Right renal pelvis (tissue), 4 donors: Measurements from ENCODE around the gene PPP4R4. TPM values are rescaled to one million over a fixed set of nuclear protein-coding genes. Genes with fewer than 3 reads are reported as not detected.
"Not testable (repeated sequence)": the region's sequence is repeated elsewhere in the genome, so short reads cannot be mapped to it uniquely, and the experiment has no call there.

ENCODE experiments used
- DNase-seq, 4 donors: peaks; one replicate each; pipeline ENCODE4 v3.0.0-alpha.2; 2013; ENCODE audit warnings: low read depth in 4 of 4, low spot score in 3 of 4, missing footprints in 1 of 4
- polyA plus RNA-seq, 4 donors: library from polyadenylated mRNA; unstranded; fragments of 120-200 nt; gene quantifications; one replicate each; pipeline ENCODE4 v1.2.1, GENCODE V29; 2013; ENCODE audit not compliant: insufficient read length in 4 of 4

Gene PPP4R4
- polyA plus RNA-seq, 4 donors: 0.15 to 0.29 (median 0.21) TPM

- DNase-seq: no peak
Observed at GRCh38 chr14:94175747-94176146, 1.6 kb downstream of the PPP4R4 start.

GRCh38 chr14:94176808-94177207 is 2.7 kb downstream of the PPP4R4 start:
- no peak for DNase-seq

- DNase-seq: no peak
Observed at GRCh38 chr14:94177806-94178205, 3.7 kb downstream of the PPP4R4 start.

- DNase-seq: no peak
Observed at GRCh38 chr14:94179244-94179643, 5.1 kb downstream of the PPP4R4 start.

- no peak for DNase-seq
Observed at GRCh38 chr14:94180655-94181271, 6.6 kb downstream of the PPP4R4 start.

DNA sequence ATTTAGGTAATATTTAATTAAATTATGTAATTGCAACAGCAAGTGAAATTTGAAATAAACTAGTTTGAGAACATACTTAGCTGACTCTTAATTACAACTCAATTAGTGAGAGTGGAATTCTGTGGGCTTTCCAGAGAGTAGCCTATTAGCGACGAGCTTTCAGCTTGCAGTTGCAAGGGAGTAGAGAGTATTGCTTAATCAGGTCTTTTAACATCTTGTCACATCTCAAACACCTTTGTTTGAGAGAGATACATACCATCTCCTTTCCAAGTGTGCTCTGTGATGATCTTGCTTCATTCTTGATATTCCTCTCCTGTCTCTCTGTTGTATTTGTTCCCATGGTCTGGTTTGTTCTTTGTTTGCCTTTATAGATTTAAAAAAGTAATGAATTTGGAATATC is 7.7 kb downstream of the PPP4R4 start:
- no peak for DNase-seq

- DNase-seq: no peak
Observed at GRCh38 chr14:94192536-94192935, 18.4 kb downstream of the PPP4R4 start.

DNA sequence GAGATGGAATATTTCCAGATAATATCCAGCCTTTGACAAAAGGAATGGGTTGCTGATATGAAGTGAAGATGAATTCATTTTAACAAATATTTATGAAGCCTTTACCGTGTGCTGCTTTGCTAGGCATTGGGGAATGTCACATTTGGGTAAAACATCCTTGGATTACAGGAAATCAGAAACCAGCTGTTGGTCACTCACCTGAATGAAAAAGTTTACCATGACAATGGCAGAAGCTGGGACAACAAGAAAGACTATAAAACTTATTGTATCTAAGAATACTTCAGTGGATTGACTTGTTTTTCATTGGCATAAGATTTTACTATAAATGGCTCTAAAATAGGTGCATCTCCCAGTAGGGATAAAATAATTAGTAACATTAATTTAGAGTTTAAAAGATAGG is 19.7 kb downstream of the PPP4R4 start:
- DNase-seq: no peak

- DNase-seq: no peak
Observed at GRCh38 chr14:94196057-94196456, 21.9 kb downstream of the PPP4R4 start.

DNA sequence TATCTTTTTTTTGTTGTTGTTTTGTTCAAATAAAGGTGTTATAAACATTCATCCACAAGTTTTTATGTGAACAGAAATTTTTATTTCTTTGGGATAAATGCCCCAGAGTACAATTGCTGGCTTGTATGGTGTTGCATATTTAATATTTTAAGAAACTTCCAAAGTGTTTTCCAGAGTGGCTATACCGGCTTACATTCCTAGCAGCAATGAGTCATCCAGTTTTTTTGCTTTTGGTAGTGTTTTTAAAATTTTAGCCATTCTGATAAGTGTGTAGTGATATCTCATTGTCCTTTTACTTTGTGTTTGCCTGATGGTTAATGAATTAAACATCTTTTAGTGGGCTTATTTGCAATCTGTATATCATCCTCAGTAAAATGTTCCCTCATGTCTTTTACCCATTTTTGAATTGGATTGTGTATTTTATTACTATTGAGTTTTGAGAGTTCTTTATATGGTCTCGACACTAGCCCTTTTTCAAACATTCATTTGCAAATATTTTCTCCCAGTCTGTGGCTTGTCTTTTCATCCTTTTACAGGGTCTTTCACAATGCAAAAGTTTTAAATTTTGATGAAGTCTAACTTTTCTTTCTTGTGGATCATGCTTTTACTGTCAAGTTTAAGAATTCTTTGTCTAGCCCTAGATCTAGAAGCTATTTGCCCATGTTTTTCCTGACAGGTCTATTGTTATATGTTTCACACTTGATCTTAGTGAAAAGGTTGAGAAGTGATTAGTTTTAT is 29.5 kb downstream of the PPP4R4 start:
- no peak for DNase-seq

GRCh38 chr14:94213021-94213420 is 38.9 kb downstream of the PPP4R4 start:
- no peak for DNase-seq

GRCh38 chr14:94213741-94214140 is 39.6 kb downstream of the PPP4R4 start:
- DNase-seq: no peak

GRCh38 chr14:94217116-94217515 is 43.0 kb downstream of the PPP4R4 start:
- DNase-seq: peak in 1 of 4 donors; percentile 1

GRCh38 chr14:94218198-94218886 is 44.2 kb downstream of the PPP4R4 start:
- DNase-seq: not testable (repeated sequence)

GRCh38 chr14:94224040-94224439 is 49.9 kb downstream of the PPP4R4 start:
- no peak for DNase-seq

- no peak for DNase-seq
Observed at GRCh38 chr14:94225460-94226378, 51.6 kb downstream of the PPP4R4 start.

- no peak for DNase-seq
Observed at GRCh38 chr14:94227029-94227428, 52.9 kb downstream of the PPP4R4 start.

DNA sequence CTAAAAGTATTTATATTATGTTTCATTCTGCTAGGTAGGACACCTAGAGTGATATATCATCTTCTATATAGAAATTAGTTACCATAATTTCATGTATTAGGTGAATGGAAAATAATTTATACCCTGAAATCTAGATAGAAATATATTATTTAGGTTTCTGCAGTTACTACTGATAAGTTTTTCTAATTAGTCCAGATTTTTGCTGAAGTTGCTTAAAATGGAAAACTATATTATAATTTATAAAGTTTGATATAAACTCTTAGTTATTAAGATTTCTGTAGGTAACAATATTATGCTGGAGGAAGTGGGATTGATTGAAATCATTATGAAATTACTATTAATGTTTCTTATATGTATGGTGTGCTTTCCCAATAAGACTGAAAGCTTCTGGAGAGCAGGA is 62.9 kb downstream of the PPP4R4 start:
- no peak for DNase-seq

- no peak for DNase-seq
Observed at GRCh38 chr14:94237983-94238382, 63.9 kb downstream of the PPP4R4 start.

DNA sequence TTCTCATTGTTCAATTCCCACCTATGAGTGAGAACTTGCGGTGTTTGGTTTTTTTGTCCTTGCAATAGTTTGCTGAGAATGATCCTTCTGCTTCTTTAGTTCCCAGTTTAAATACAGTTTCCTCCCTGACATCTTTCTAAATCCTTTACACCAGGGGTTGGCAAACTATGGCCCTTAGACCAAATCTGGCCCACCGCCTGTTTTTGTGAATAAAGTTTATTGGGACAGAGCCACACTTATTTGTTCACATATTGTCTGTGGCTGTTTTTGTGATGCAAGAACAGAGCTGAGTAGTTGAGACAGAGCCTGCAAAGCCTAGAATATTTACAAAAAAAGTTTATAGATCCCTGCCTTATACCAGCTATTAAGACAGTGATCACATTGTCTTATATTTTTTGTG is 65.3 kb downstream of the PPP4R4 start:
- no peak for DNase-seq

GRCh38 chr14:94244182-94244581 is 70.1 kb downstream of the PPP4R4 start:
- DNase-seq: no peak
